Measurements from ENCODE around the gene PLA2G4B.

DNA sequence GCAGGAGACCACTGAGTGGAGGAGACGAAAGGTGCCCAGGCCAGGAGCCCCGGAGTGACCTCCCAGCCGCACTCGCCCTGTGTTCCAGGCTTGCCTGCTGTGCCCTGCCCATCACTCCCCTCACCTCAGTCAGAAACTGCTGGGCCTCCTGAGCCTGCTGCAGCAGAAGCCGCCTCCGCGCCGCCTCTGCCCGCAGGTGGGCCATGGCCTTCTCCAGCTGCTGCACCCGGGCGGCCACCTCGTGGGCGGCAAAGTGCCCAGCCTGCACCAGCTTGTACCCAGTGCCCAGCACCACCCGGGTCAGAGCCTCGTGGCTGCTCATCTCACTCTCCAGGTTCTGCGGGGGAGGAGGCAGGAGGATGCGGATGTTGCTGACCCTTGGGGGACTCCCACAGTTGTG is 17.6 kb downstream of the PLA2G4B start:
- no peak for TF ChIP-seq CTCF (IDR thresholded peaks at IDR 0.05)
- no peak for TF ChIP-seq POLR2A (IDR thresholded peaks at IDR 0.05)
